Measurements from ENCODE around the gene ZBTB1. TPM values are rescaled to one million over a fixed set of nuclear protein-coding genes. Genes with fewer than 3 reads are reported as not detected.

ZBTB1 gene
- total and polyA plus RNA-seq, 9 of the 15 experiments (the other 6 are each of a cell fraction or from before 2014, with no cell fraction given) = 2.3 to 16.5 (median 9.0) TPM

GRCh38 chr14:64504310-64504896, at the start of gene ZBTB1 (continued):
- 0 out of 2 replicates have a peak, but pooled peaks have one; percentile 1 for TF ChIP-seq MGA (IDR thresholded peaks at IDR 0.05)
- TF ChIP-seq POLR2A (conservative IDR thresholded peaks at IDR 0.05) = peak; percentile 54; the same call in 1 of the 2 replicates
- TF ChIP-seq POLR2G (IDR thresholded peaks at IDR 0.05; ENCODE audit: low read depth, low read length) = peak; percentile 87
- no peak for TF ChIP-seq ZNF134 (CRISPR knock-in tag; conservative IDR thresholded peaks at IDR 0.05)
- no peak for TF ChIP-seq KLF10 (CRISPR knock-in tag; IDR thresholded peaks at IDR 0.05)
- peak; percentile 80 to 91 (median 81); a peak in 5 of 6 replicates for TF ChIP-seq ZBTB11 (CRISPR knock-in tag; IDR thresholded peaks at IDR 0.05)
- TF ChIP-seq CBFA2T3 (IDR thresholded peaks at IDR 0.05) = no peak
- TF ChIP-seq USF2 (CRISPR knock-in tag; IDR thresholded peaks at IDR 0.05) = no peak
- TF ChIP-seq PYGO2 (tag; IDR thresholded peaks at IDR 0.05) = no peak
- no peak for TF ChIP-seq NR2C1 (IDR thresholded peaks at IDR 0.05)
- TF ChIP-seq NR2C1 (tag; IDR thresholded peaks at IDR 0.05) = no peak
- no peak for TF ChIP-seq SMC3 (conservative IDR thresholded peaks at IDR 0.05; ENCODE audit: insufficient read depth, low read depth, low read length)
- no peak for TF ChIP-seq KLF6 (CRISPR knock-in tag; IDR thresholded peaks at IDR 0.05; ENCODE audit: borderline replicate concordance)
